GM12878 (cell line): Measurements from ENCODE around the gene SURF6. TPM values are rescaled to one million over a fixed set of nuclear protein-coding genes. Genes with fewer than 3 reads are reported as not detected.

ENCODE experiments used
- ATAC-seq: fragments of 200-7000 bp; cut with Tn5 transposase; 3 replicates; pipeline ENCODE4 v1.9.1; 2020; ENCODE audit warnings: mild to moderate bottlenecking, moderate library complexity
- BruUV-seq: library from RNA; stranded (reverse); fragments of 400-500 nt; replicated peaks from 2 replicates; lab custom pipeline; 2021; lab: Mats Ljungman, UMichigan
- CTCF ChIA-PET: fragments of 300-600 bp; sonication (Branson Sonifier 250); formaldehyde crosslinking; extraction: SDS; loops from one replicate; lab custom pipeline; 2021; ENCODE audit warnings: inconsistent platforms; lab: Yijun Ruan, JAX
- POLR2A ChIA-PET: fragments of 350-600 bp; formaldehyde crosslinking; extraction: SDS; loops from one replicate; lab custom pipeline; 2021; ENCODE audit warnings: inconsistent platforms; lab: Charles Lee
- RAD21 ChIA-PET: fragments of 300-600 bp; sonication (Branson Sonifier 250); formaldehyde crosslinking; loops from one replicate; lab custom pipeline; 2023; ENCODE audit warnings: antibody characterized with exemption; ENCODE audit not compliant: unreplicated experiment; lab: Charles Lee
- SMC1A ChIA-PET: fragments of 300-600 bp; sonication (Branson Sonifier 250); formaldehyde crosslinking; loops from one replicate; lab custom pipeline; 2023; ENCODE audit not compliant: unreplicated experiment, uncharacterized antibody; lab: Charles Lee
- DNase-seq: peaks from one replicate; pipeline ENCODE4 v3.0.0-alpha.2; 2011; ENCODE audit warnings: low read depth, low spot score
- FAIRE-seq: peaks from 3 replicates; lab custom pipeline; 2011; peaks lifted over from hg19 to GRCh38; lab: Jason Lieb, UNC
- H2AFZ ChIP-seq: 2 replicates; pipeline ENCODE4 v1.6.0; 2011; ENCODE audit warnings: low read depth, low read length, control low read depth; ENCODE audit not compliant: control insufficient read depth
- H3K27ac ChIP-seq: 2 replicates; pipeline ENCODE4 v1.5.1; 2011; ENCODE audit warnings: control low read depth; ENCODE audit not compliant: control insufficient read depth, insufficient read depth
- H3K27me3 ChIP-seq, 2 experiments: replicated peaks in 1 of 2; 2 replicates each; pipeline versions ENCODE4 v1.6.0 to v1.6.1; 2011; ENCODE audit warnings: low read length in 1 of 2; ENCODE audit not compliant: control insufficient read depth in 2 of 2, insufficient read depth in 2 of 2
- H3K36me3 ChIP-seq, 2 experiments: 2 replicates each; pipeline ENCODE4 v1.5.1; 2011; ENCODE audit warnings: low read length in 1 of 2; ENCODE audit not compliant: control insufficient read depth in 2 of 2, insufficient read depth in 2 of 2
- H3K4me1 ChIP-seq: 2 replicates; pipeline ENCODE4 v1.6.1; 2011; ENCODE audit warnings: mild to moderate bottlenecking, low read length, moderate library complexity, mixed read lengths; ENCODE audit not compliant: control insufficient read depth, insufficient read depth
- H3K4me2 ChIP-seq: 2 replicates; pipeline ENCODE4 v1.6.0; 2011; ENCODE audit warnings: control low read depth; ENCODE audit not compliant: control insufficient read depth, insufficient read depth
- H3K4me3 ChIP-seq: fragments of 200-600 bp; sonication (generic); 2 replicates; pipeline ENCODE4 v1.5.1; 2016
- H3K79me2 ChIP-seq: 2 replicates; pipeline ENCODE4 v1.6.0; 2011; ENCODE audit warnings: low read length; ENCODE audit not compliant: control insufficient read depth, insufficient read depth
- H3K9ac ChIP-seq: 2 replicates; pipeline ENCODE4 v1.8.0; 2011; ENCODE audit warnings: low read length, control low read depth, mixed read lengths; ENCODE audit not compliant: control insufficient read depth, insufficient read depth
- H3K9me3 ChIP-seq: replicated peaks from 3 replicates; pipeline ENCODE4 v1.5.1; 2011; ENCODE audit warnings: mild to moderate bottlenecking, low read length; ENCODE audit not compliant: control insufficient read depth, insufficient read depth
- H4K20me1 ChIP-seq: 2 replicates; pipeline ENCODE4 v1.6.0; 2011; ENCODE audit not compliant: control insufficient read depth, insufficient read depth
- CHD2 ChIP-seq: IDR thresholded peaks from 2 replicates; pipeline ENCODE4 v1.6.1; 2011; ENCODE audit warnings: low read depth, low read length, improper control_type of control experiment, borderline replicate concordance
- CHD4 ChIP-seq: fragments of 200-600 bp; sonication (generic); IDR thresholded peaks from 2 replicates; pipeline ENCODE4 v1.6.1; 2016; ENCODE audit warnings: mild to moderate bottlenecking
- HSF1 ChIP-seq: fragments of 150-350 bp; IDR thresholded peaks from 2 replicates; pipeline ENCODE4 v1.6.1; 2014; ENCODE audit warnings: mild to moderate bottlenecking, low read depth, low read length
- JUNB ChIP-seq: IDR thresholded peaks from 2 replicates; pipeline ENCODE4 v1.6.1; 2016; ENCODE audit warnings: antibody characterized with exemption, mild to moderate bottlenecking
- MXI1 ChIP-seq: fragments of 150-350 bp; IDR thresholded peaks from 2 replicates; pipeline ENCODE4 v1.6.1; 2011; ENCODE audit warnings: low read depth, mild to moderate bottlenecking, inconsistent platforms, low read length, improper control_type of control experiment
- NFXL1 ChIP-seq: fragments of 450-650 bp; IDR thresholded peaks from 2 replicates; pipeline ENCODE4 v1.6.1; 2017; ENCODE audit warnings: antibody characterized with exemption, mild to moderate bottlenecking, borderline replicate concordance
- RBBP5 ChIP-seq: fragments of 200-600 bp; sonication (generic); conservative IDR thresholded peaks from 2 replicates; pipeline ENCODE4 v1.6.1; 2016
- RCOR1 ChIP-seq: conservative IDR thresholded peaks from 2 replicates; pipeline ENCODE4 v1.6.1; 2012; ENCODE audit warnings: low read depth, low read length, improper control_type of control experiment
- RUNX3 ChIP-seq: IDR thresholded peaks from 2 replicates; pipeline ENCODE4 v1.6.1; 2012; ENCODE audit warnings: low read length, inconsistent platforms
- whole genome bisulfite sequencing: methylation state at CpG from one replicate; pipeline ENCODE4 v1.1.6; 2016; ENCODE audit warnings: low lambda C conversion rate; ENCODE audit not compliant: insufficient replicate concordance, insufficient coverage; ENCODE audit errors: missing lambda C conversion rate; 5-methylcytosine and 5-hydroxymethylcytosine counted together
- in situ Hi-C: fragments of 300-500 bp; cut with MboI; formaldehyde crosslinking; loops from 9 replicates; pipeline ENCODE4 v1.14.3; 2018; ENCODE audit warnings: mixed read lengths
- intact Hi-C: fragments of 100-400 bp; cut with micrococcal nuclease; formaldehyde crosslinking; loops from one replicate; pipeline ENCODE4 v1.14.2; 2022; ENCODE audit not compliant: unreplicated experiment
- polyA plus RNA-seq, 11 experiments: library from polyadenylated mRNA; depleted of rRNA in 4 of 11; unstranded in 6 of 11; stranded (reverse) in 5 of 11; fragments of >200 nt; fragmentation: Nextera tagmentation in 4 of 11; fragmentation: Illumina TruSeq in 1 of 11; extraction: Ambion mirVana in 4 of 11; extraction: Trizol in 1 of 11; gene quantifications; 1 replicate in 1 of 11; 2 replicates in 10 of 11; pipeline versions ENCODE4 v1.2.1 to v1.2.3, GENCODE V29; 2011 to 2016; ENCODE audit warnings: inconsistent platforms in 2 of 11, missing spikeins in 2 of 11, low read depth in 1 of 11
- total RNA-seq, 4 experiments: library from RNA; depleted of rRNA in 3 of 4; stranded (reverse); fragments of >200 nt in 3 of 4; fragmentation: Illumina TruSeq in 1 of 4; extraction: Trizol in 1 of 4; gene quantifications; 2 replicates each; pipeline versions ENCODE4 v1.2.1 to v1.2.3, GENCODE V29; 2013 to 2021

SURF6 gene
- total and polyA plus RNA-seq, 10 of the 15 experiments (the other 5 are each of a cell fraction or from before 2014, with no cell fraction given), result 2.2 to 27.2 (median 15.1) TPM

DNA sequence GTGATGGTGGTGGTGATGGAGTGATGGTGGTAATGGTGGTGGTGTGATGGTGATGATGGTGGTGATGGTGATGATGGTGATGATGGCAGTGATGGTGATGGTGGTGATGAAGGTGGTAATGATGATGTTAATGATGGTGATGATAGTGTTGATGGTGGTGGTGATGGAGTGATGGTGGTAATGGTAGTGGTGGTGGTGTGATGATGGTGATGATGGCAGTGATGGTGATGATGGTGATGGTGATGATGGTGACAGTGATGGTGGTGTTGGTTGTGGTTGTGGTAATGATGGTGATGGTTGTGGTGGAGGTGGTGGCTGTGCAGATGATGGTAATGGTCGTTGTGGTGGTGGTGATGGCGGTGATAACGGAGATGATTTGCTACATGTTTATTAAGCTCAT is 47.5 kb upstream of the SURF6 start:
- intact Hi-C loops (no loop called here), in situ Hi-C loops (no loop called here)
- Histone ChIP-seq H4K20me1 (no peaks in the 10 kb centered on the region), H2AFZ (no peak overlapping the region), H3K27ac (no peak overlapping the region), H3K4me3 (no peak overlapping the region)
- WGBS, result 67% methylated on average over 3 of the region's 3 CpGs
- ATAC-seq, result no peak
- SMC1A ChIA-PET, result no interaction called here
- no peak for FAIRE-seq
- POLR2A ChIA-PET, result interaction anchor here (0.6 kb wide), 1 partner anchor 642 kb away, joined by 11 read pairs; the partner anchor contains the start of gene BRD3OS
- no TSS peak for BruUV-seq
- RAD21 ChIA-PET, result no interaction called here
- TF ChIP-seq RCOR1 (no peak), CHD2 (no peak), CHD4 (no peak), MXI1 (no peak), HSF1 (no peak), JUNB (no peak), RBBP5 (no peak), NFXL1 (no peak), RUNX3 (no peak)
- TF ChIP-seq, all 136 proteins: peak for 0
- CTCF ChIA-PET, result no interaction called here
- Histone ChIP-seq H3K79me2 (no peaks in the 10 kb centered on the region), H3K36me3 (no peaks in the 10 kb centered on the region), H3K4me2 (no peak overlapping the region), H3K4me1 (no peaks in the 10 kb centered on the region), H3K27me3 (no peaks in the 10 kb centered on the region), H3K9me3 (no peaks in the 10 kb centered on the region), H3K9ac (no peak overlapping the region)
- DNase-seq, result no peak
